ENCODE results near the gene ADCY7. TPM values are rescaled to one million over a fixed set of nuclear protein-coding genes. Genes with fewer than 3 reads are reported as not detected.

Gene ADCY7
- total and polyA plus RNA-seq, 2 of the 4 experiments (the other 2 are of a cell fraction) = 15.2 to 17.1 TPM

GRCh38 chr16:50351116-50351515 lies 84.8 kb downstream of the ADCY7 start:
- no peak overlapping the region for H3K9ac ChIP-seq (ENCODE audit: low read depth, low read length)
- DNase-seq (peak; percentile 41), ATAC-seq (ENCODE audit: low read depth) (peak; percentile 57)
- H2BK15ac ChIP-seq (ENCODE audit: low read depth, low read length) = no peak overlapping the region
- CTCF ChIA-PET = no interaction called here
- peaks cover 12% of the 10 kb centered on the region for H3K36me3 ChIP-seq (ENCODE audit: control insufficient read depth, insufficient read depth, low read length)
- no peaks in the 10 kb centered on the region for H3K4me1 ChIP-seq (ENCODE audit: control insufficient read depth, insufficient read depth, low read length)
- no peak overlapping the region for H4K8ac ChIP-seq (ENCODE audit: low read depth in 2 of 2, low read length in 2 of 2)
- BruUV-seq (replicated peaks) = no TSS peak
- in situ Hi-C loops (cut with MboI; ENCODE audit: low sequenced_read_pairs) (loop anchor here (5.0 to 25.0 kb wide), 2 partner anchors 124 to 264 kb away; no protein-coding TSS in a partner anchor), intact Hi-C loops (cut with micrococcal nuclease) (no loop called here), dilution Hi-C loops (cut with HindIII; ENCODE audit: low sequenced_read_pairs, unreplicated experiment) (no loop called here)
- TF ChIP-seq MAZ (IDR thresholded peaks at IDR 0.05; ENCODE audit: borderline replicate concordance, low read depth, low read length) (no peak), CEBPB (IDR thresholded peaks at IDR 0.05; ENCODE audit: low read depth, low read length) (no peak), MAFK (IDR thresholded peaks at IDR 0.05; ENCODE audit: low read depth, low read length) (no peak), SMC3 (IDR thresholded peaks at IDR 0.05; ENCODE audit: low read depth, low read length) (no peak), NFE2L2 (IDR thresholded peaks at IDR 0.05; ENCODE audit: low read depth, low read length) (no peak), FOS (IDR thresholded peaks at IDR 0.05; ENCODE audit: low read depth, low read length) (no peak), CTCF (conservative IDR thresholded peaks at IDR 0.05; ENCODE audit: low read depth, low read length) (no peak), RAD21 (IDR thresholded peaks at IDR 0.05; ENCODE audit: low read length) (no peak), BHLHE40 (IDR thresholded peaks at IDR 0.05; ENCODE audit: low read depth, low read length) (no peak), RFX5 (IDR thresholded peaks at IDR 0.05; ENCODE audit: low read depth, low read length) (no peak)
- WGBS, 2 experiments (ENCODE audit: extremely low coverage in 2 of 2, insufficient read length in 1 of 2) = no CpG with 5 or more reads among the region's 5 CpGs
- peaks cover 2 to 3% of the 10 kb centered on the region in 2 experiments; a peak in 3 of 4 replicates for H3K79me1 ChIP-seq (ENCODE audit: low read depth in 1 of 2, low read length in 2 of 2)
- H3K4ac ChIP-seq (ENCODE audit: low read depth, low read length) = no peak overlapping the region
- no peaks in the 10 kb centered on the region for H3K27me3 ChIP-seq (ENCODE audit: control insufficient read depth, insufficient read depth, low read length)
- H4K91ac ChIP-seq (ENCODE audit: insufficient read depth, low read depth, low read length) = no peak overlapping the region
- H2AK5ac ChIP-seq (ENCODE audit: low read depth, low read length) = no peak overlapping the region
- H3K14ac ChIP-seq (replicated peaks; ENCODE audit: low read depth, low read length) = no peak overlapping the region
- POLR2A ChIA-PET (ENCODE audit: unreplicated experiment) = no interaction called here
- H3K56ac ChIP-seq (ENCODE audit: extremely low read depth, insufficient read depth, low read length) = no peak overlapping the region
- no peaks in the 10 kb centered on the region for H4K20me1 ChIP-seq (ENCODE audit: insufficient read depth, low read length)
- no peak overlapping the region for H3K18ac ChIP-seq (ENCODE audit: low read depth, low read length)
- H3K4me2 ChIP-seq (ENCODE audit: low read depth, low read length) = no peak overlapping the region
- H3K23ac ChIP-seq (ENCODE audit: low read depth, low read length) = no peak overlapping the region
- no peak overlapping the region for H2AFZ ChIP-seq (replicated peaks; ENCODE audit: low read length, poor library complexity)
- no peak overlapping the region for H2BK20ac ChIP-seq (ENCODE audit: low read depth, low read length)
- H3K27ac ChIP-seq (ENCODE audit: insufficient read depth, low read length) = no peak overlapping the region
- H3K9me3 ChIP-seq (ENCODE audit: control insufficient read depth, insufficient read depth, low read length) = no peaks in the 10 kb centered on the region
- no peak overlapping the region for H4K5ac ChIP-seq (ENCODE audit: low read depth, low read length)
- no peaks in the 10 kb centered on the region for H3K9me1 ChIP-seq (ENCODE audit: insufficient read depth, low read length)
- no peak overlapping the region for H2AK9ac ChIP-seq (replicated peaks; ENCODE audit: low read depth, low read length, poor library complexity)
- H2BK120ac ChIP-seq (ENCODE audit: low read depth, low read length) = no peak overlapping the region
- H2BK5ac ChIP-seq (ENCODE audit: low read depth, low read length, poor library complexity, severe bottlenecking) = no peak overlapping the region
- no peak overlapping the region for H3K4me3 ChIP-seq (ENCODE audit: insufficient read depth, low read depth, low read length)

Measured in IMR-90 (cell line).